Ishikawa (cell line): ENCODE measurements around the gene LRRC28.
A peak's percentile ranks its signal among the peaks of the same experiment; 100 is the strongest.

Source experiments
- CEBPB ChIP-seq: IDR thresholded peaks from 2 replicates; pipeline ENCODE4 v1.6.1; 2012
- CREB1 ChIP-seq: IDR thresholded peaks from 2 replicates; pipeline ENCODE4 v1.6.1; 2012; ENCODE audit warnings: low read depth
- EGR1 ChIP-seq: IDR thresholded peaks from 2 replicates; pipeline ENCODE4 v1.6.1; 2012
- EP300 ChIP-seq: IDR thresholded peaks from 2 replicates; pipeline ENCODE4 v1.6.1; 2012; ENCODE audit warnings: borderline replicate concordance
- FOXM1 ChIP-seq: IDR thresholded peaks from 2 replicates; pipeline ENCODE4 v1.6.1; 2012; ENCODE audit warnings: low read depth, borderline replicate concordance
- MAX ChIP-seq: IDR thresholded peaks from 2 replicates; pipeline ENCODE4 v1.6.1; 2012
- NFIC ChIP-seq: IDR thresholded peaks from 2 replicates; pipeline ENCODE4 v1.6.1; 2012
- RAD21 ChIP-seq: IDR thresholded peaks from 2 replicates; pipeline ENCODE4 v1.6.1; 2012; ENCODE audit warnings: low read depth
- REST ChIP-seq: IDR thresholded peaks from 2 replicates; pipeline ENCODE4 v1.6.1; 2012; ENCODE audit warnings: low read depth, mild to moderate bottlenecking
- TAF1 ChIP-seq: IDR thresholded peaks from 2 replicates; pipeline ENCODE4 v1.6.1; 2012; ENCODE audit warnings: low read depth, mild to moderate bottlenecking
- TCF12 ChIP-seq: IDR thresholded peaks from 2 replicates; pipeline ENCODE4 v1.6.1; 2012; ENCODE audit warnings: low read depth
- TEAD4 ChIP-seq: IDR thresholded peaks from 2 replicates; pipeline ENCODE4 v1.6.1; 2012
- USF1 ChIP-seq: IDR thresholded peaks from 2 replicates; pipeline ENCODE4 v1.6.1; 2012
- YY1 ChIP-seq: IDR thresholded peaks from 2 replicates; pipeline ENCODE4 v1.6.1; 2012; ENCODE audit warnings: low read depth
- ZBTB7A ChIP-seq: IDR thresholded peaks from 2 replicates; pipeline ENCODE4 v1.6.1; 2012; ENCODE audit warnings: low read depth

LRRC28 gene

GRCh38 chr15:99386391-99386790, 135.1 kb downstream of the LRRC28 start:
- TF ChIP-seq EGR1 (no peak), EP300 (no peak)

- no peak for TF ChIP-seq TEAD4
- no peak for TF ChIP-seq MAX
- no peak for TF ChIP-seq EGR1
- TF ChIP-seq EP300 = no peak
- no peak for TF ChIP-seq CEBPB
- TF ChIP-seq NFIC = no peak
- TF ChIP-seq RAD21 = no peak
- no peak for TF ChIP-seq USF1
- no peak for TF ChIP-seq TCF12
- no peak for TF ChIP-seq REST
- TF ChIP-seq CREB1 = no peak
- TF ChIP-seq YY1 = no peak
Measured at GRCh38 chr15:99387421-99388168, 136.3 kb downstream of the LRRC28 start.

GRCh38 chr15:99390667-99391066, 139.4 kb downstream of the LRRC28 start:
- peak; percentile 17; the same call in 1 of the 2 replicates for TF ChIP-seq RAD21
- TF ChIP-seq ZBTB7A = no peak

GRCh38 chr15:99393641-99394040, 142.4 kb downstream of the LRRC28 start:
- no peak for TF ChIP-seq NFIC
- TF ChIP-seq TAF1 = no peak
- TF ChIP-seq EP300 = no peak
- no peak for TF ChIP-seq RAD21
- no peak for TF ChIP-seq ZBTB7A
- no peak for TF ChIP-seq TCF12

- no peak for TF ChIP-seq CEBPB
- no peak for TF ChIP-seq NFIC
- no peak for TF ChIP-seq TAF1
- TF ChIP-seq CREB1 = no peak
- TF ChIP-seq YY1 = no peak
- TF ChIP-seq ZBTB7A = no peak
- TF ChIP-seq REST = no peak
Measured at GRCh38 chr15:99396375-99396774, 145.1 kb downstream of the LRRC28 start.

GRCh38 chr15:99399061-99399460, 147.8 kb downstream of the LRRC28 start:
- TF ChIP-seq EP300 (no peak), NFIC (no peak), TCF12 (no peak), CREB1 (no peak), USF1 (no peak), FOXM1 (no peak), YY1 (no peak), RAD21 (no peak), TAF1 (no peak), TEAD4 (no peak), ZBTB7A (no peak), MAX (no peak), REST (no peak), CEBPB (no peak), EGR1 (no peak)
